ENCODE data around the gene ALG6. TPM values are rescaled to one million over a fixed set of nuclear protein-coding genes. Genes with fewer than 3 reads are reported as not detected.
"Not testable (repeated sequence)": the region's sequence is repeated elsewhere in the genome, so short reads cannot be mapped to it uniquely, and the experiment has no call there.

ALG6 gene
- total RNA-seq, 2 experiments from 2014 or later, result 10.6 to 11.2 TPM

GRCh38 chr1:63350320-63350719, 17.1 kb upstream of the ALG6 start:
- ATAC-seq (ENCODE audit: poor library complexity), result no peak
- no peak for DNase-seq
- Histone ChIP-seq H3K4me1 (ENCODE audit: insufficient read depth, low read length) (no peaks in the 10 kb centered on the region), H3K4me3 (ENCODE audit: low read length) (no peak overlapping the region), H3K36me3 (ENCODE audit: insufficient read depth, low read length) (no peaks in the 10 kb centered on the region), H3K9me3 (ENCODE audit: control insufficient read depth in 1 of 2, insufficient read depth in 1 of 2, low read length in 2 of 2) (no peaks in the 10 kb centered on the region), H3K27me3 (ENCODE audit: control insufficient read depth in 1 of 2, insufficient read depth in 2 of 2, low read length in 2 of 2) (peaks cover 6 to 48% of the 10 kb centered on the region in 2 experiments), H3K27ac (ENCODE audit: low read depth in 1 of 2, low read length in 2 of 2) (no peak overlapping the region)
- TF ChIP-seq CTCF (IDR thresholded peaks at IDR 0.05), result no peak
- Mint-ChIP-seq H3K9me3 (no peaks in the 10 kb centered on the region), H3K27ac (no peak overlapping the region), H3K36me3 (ENCODE audit: low read depth) (no peaks in the 10 kb centered on the region), H3K4me1 (ENCODE audit: low read depth) (no peaks in the 10 kb centered on the region), H3K27me3 (peaks cover 64% of the 10 kb centered on the region), H3K4me3 (no peak overlapping the region)
- intact Hi-C loops (cut with DNase I, micrococcal nuclease), result no loop called here
- ChIA-PET CTCF (no interaction called here), POLR2A (no interaction called here)

GRCh38 chr1:63352736-63353135, 14.7 kb upstream of the ALG6 start:
- H3K27ac Mint-ChIP-seq, result no peak overlapping the region
- no peaks in the 10 kb centered on the region for H3K4me1 Mint-ChIP-seq (ENCODE audit: low read depth)
- ATAC-seq (ENCODE audit: poor library complexity) (no peak), DNase-seq (no peak)
- H3K36me3 Mint-ChIP-seq (ENCODE audit: low read depth), result no peaks in the 10 kb centered on the region
- Histone ChIP-seq H3K36me3 (ENCODE audit: insufficient read depth, low read length) (no peaks in the 10 kb centered on the region), H3K27ac (ENCODE audit: low read depth in 1 of 2, low read length in 2 of 2) (no peak overlapping the region), H3K27me3 (ENCODE audit: control insufficient read depth in 1 of 2, insufficient read depth in 2 of 2, low read length in 2 of 2) (peaks cover 9 to 34% of the 10 kb centered on the region in 2 experiments), H3K4me1 (ENCODE audit: insufficient read depth, low read length) (no peaks in the 10 kb centered on the region), H3K9me3 (ENCODE audit: control insufficient read depth in 1 of 2, insufficient read depth in 1 of 2, low read length in 2 of 2) (no peaks in the 10 kb centered on the region), H3K4me3 (ENCODE audit: low read length) (no peak overlapping the region)
- intact Hi-C loops (cut with DNase I, micrococcal nuclease), result no loop called here
- TF ChIP-seq CTCF (IDR thresholded peaks at IDR 0.05), result no peak
- CTCF ChIA-PET, result no interaction called here
- no peak overlapping the region for H3K4me3 Mint-ChIP-seq
- H3K27me3 Mint-ChIP-seq, result peaks cover 66% of the 10 kb centered on the region
- POLR2A ChIA-PET, result no interaction called here
- H3K9me3 Mint-ChIP-seq, result no peaks in the 10 kb centered on the region

- H3K9me3 Mint-ChIP-seq; H3K36me3 Mint-ChIP-seq (ENCODE audit: low read depth); ATAC-seq (ENCODE audit: poor library complexity); H3K27ac Mint-ChIP-seq; H3K27ac ChIP-seq (ENCODE audit: low read depth in 1 of 2, low read length in 2 of 2); DNase-seq; H3K36me3 ChIP-seq (ENCODE audit: insufficient read depth, low read length); intact Hi-C loops (cut with DNase I, micrococcal nuclease); H3K9me3 ChIP-seq (ENCODE audit: control insufficient read depth in 1 of 2, insufficient read depth in 1 of 2, low read length in 2 of 2); H3K4me3 ChIP-seq (ENCODE audit: low read length); H3K4me3 Mint-ChIP-seq; POLR2A ChIA-PET; H3K4me1 Mint-ChIP-seq (ENCODE audit: low read depth); H3K4me1 ChIP-seq (ENCODE audit: insufficient read depth, low read length): not testable (repeated sequence)
- CTCF ChIA-PET, result interaction anchor here (0.7 to 2.7 kb wide), 3 partner anchors 20 to 28 kb away, joined by 3 to 5 read pairs (median 4); no protein-coding TSS in a partner anchor
- peaks cover 10 to 28% of the 10 kb centered on the region in 2 experiments for H3K27me3 ChIP-seq (ENCODE audit: control insufficient read depth in 1 of 2, insufficient read depth in 2 of 2, low read length in 2 of 2)
- peaks cover 72% of the 10 kb centered on the region for H3K27me3 Mint-ChIP-seq
Observed at GRCh38 chr1:63356234-63356633, 11.2 kb upstream of the ALG6 start.

- intact Hi-C loops (cut with DNase I, micrococcal nuclease), result no loop called here
- CTCF ChIA-PET, result no interaction called here
- DNase-seq, result no peak
Observed at GRCh38 chr1:63359561-63359960, 7.9 kb upstream of the ALG6 start.

More at GRCh38 chr1:63359561-63359960, 7.9 kb upstream of the ALG6 start:
- Mint-ChIP-seq H3K4me3 (no peak overlapping the region), H3K9me3 (no peaks in the 10 kb centered on the region), H3K36me3 (ENCODE audit: low read depth) (no peaks in the 10 kb centered on the region), H3K4me1 (ENCODE audit: low read depth) (no peaks in the 10 kb centered on the region), H3K27me3 (peaks cover 55% of the 10 kb centered on the region), H3K27ac (no peak overlapping the region)
- Histone ChIP-seq H3K27ac (ENCODE audit: low read depth in 1 of 2, low read length in 2 of 2) (no peak overlapping the region), H3K4me3 (ENCODE audit: low read length) (no peak overlapping the region), H3K4me1 (ENCODE audit: insufficient read depth, low read length) (no peaks in the 10 kb centered on the region), H3K9me3 (ENCODE audit: control insufficient read depth in 1 of 2, insufficient read depth in 1 of 2, low read length in 2 of 2) (no peaks in the 10 kb centered on the region), H3K36me3 (ENCODE audit: insufficient read depth, low read length) (no peaks in the 10 kb centered on the region), H3K27me3 (ENCODE audit: control insufficient read depth in 1 of 2, insufficient read depth in 2 of 2, low read length in 2 of 2) (peaks cover 8% of the 10 kb centered on the region in 2 experiments)
- no peak for ATAC-seq (ENCODE audit: poor library complexity)
- POLR2A ChIA-PET, result no interaction called here
- no peak for TF ChIP-seq CTCF (IDR thresholded peaks at IDR 0.05)

Data from CD4-positive, alpha-beta T cell (primary cell).